CD4-positive, alpha-beta T cell (primary cell): ENCODE results near the gene TLE1. TPM values are rescaled to one million over a fixed set of nuclear protein-coding genes. Genes with fewer than 3 reads are reported as not detected.

ENCODE experiments used
- ATAC-seq: fragments of 200-7000 bp; cut with Tn5 transposase; one replicate; pipeline ENCODE4 v1.10.0; 2022; ENCODE audit warnings: mild to moderate bottlenecking; ENCODE audit not compliant: poor library complexity
- CTCF ChIA-PET: fragments of 350-600 bp; sonication (Branson Sonifier 250); formaldehyde crosslinking; loops from one replicate; lab custom pipeline; 2021; ENCODE audit warnings: antibody characterized with exemption, inconsistent platforms; lab: Charles Lee
- POLR2A ChIA-PET: fragments of 350-600 bp; sonication (Branson Sonifier 250); formaldehyde crosslinking; loops from one replicate; lab custom pipeline; 2021; ENCODE audit warnings: antibody characterized with exemption, inconsistent platforms; lab: Charles Lee
- DNase-seq, 14 experiments: peaks; one replicate each; pipeline ENCODE4 v3.0.0-alpha.2; 2013 to 2020; ENCODE audit warnings: mixed read lengths in 2 of 14
- H3K27ac ChIP-seq, 2 donors: one replicate each; pipeline versions ENCODE4 v1.5.1 to v1.7.0; 2013; ENCODE audit warnings: low read length in 2 of 2, low read depth in 1 of 2, mild to moderate bottlenecking in 1 of 2
- H3K27me3 ChIP-seq, 2 experiments: 1 replicate in 1 of 2; 2 replicates in 1 of 2; pipeline versions ENCODE4 v1.6.1 to v1.7.0; 2013; ENCODE audit warnings: low read length in 2 of 2, control low read depth in 1 of 2, mild to moderate bottlenecking in 1 of 2, moderate library complexity in 1 of 2; ENCODE audit not compliant: insufficient read depth in 2 of 2, control insufficient read depth in 1 of 2
- H3K36me3 ChIP-seq: one replicate; pipeline ENCODE4 v1.6.1; 2013; ENCODE audit warnings: low read length, control low read depth; ENCODE audit not compliant: insufficient read depth
- H3K4me1 ChIP-seq: one replicate; pipeline ENCODE4 v1.6.1; 2013; ENCODE audit warnings: low read length, control low read depth; ENCODE audit not compliant: insufficient read depth
- H3K4me3 ChIP-seq: one replicate; pipeline ENCODE4 v1.5.1; 2013; ENCODE audit warnings: mild to moderate bottlenecking, low read length, moderate library complexity
- H3K9me3 ChIP-seq, 2 experiments: 1 replicate in 1 of 2; 2 replicates in 1 of 2; pipeline versions ENCODE4 v1.6.1 to v1.7.0; 2013; ENCODE audit warnings: low read length in 2 of 2, mild to moderate bottlenecking in 2 of 2, control low read depth in 1 of 2, moderate library complexity in 1 of 2; ENCODE audit not compliant: control insufficient read depth in 1 of 2, insufficient read depth in 1 of 2
- H3K27ac Mint-ChIP-seq: one replicate; pipeline ENCODE4 v1.8.0; 2020; ENCODE audit warnings: mixed read lengths
- H3K27me3 Mint-ChIP-seq: one replicate; pipeline ENCODE4 v1.8.0; 2021; ENCODE audit warnings: mixed read lengths
- H3K36me3 Mint-ChIP-seq: one replicate; pipeline ENCODE4 v1.8.0; 2021; ENCODE audit warnings: low read depth, mixed read lengths
- H3K4me1 Mint-ChIP-seq: one replicate; pipeline ENCODE4 v1.8.0; 2021; ENCODE audit warnings: low read depth, mixed read lengths
- H3K4me3 Mint-ChIP-seq: one replicate; pipeline ENCODE4 v1.8.0; 2020; ENCODE audit warnings: mild to moderate bottlenecking, mixed read lengths
- H3K9me3 Mint-ChIP-seq: one replicate; pipeline ENCODE4 v1.8.0; 2020; ENCODE audit warnings: mixed read lengths
- intact Hi-C, 2 experiments: fragments of 100-400 bp; cut with DNase I in 1 of 2; cut with micrococcal nuclease in 1 of 2; formaldehyde crosslinking; loops; one replicate each; pipeline versions ENCODE4 v1.15.1 to v1.9.0; 2023 to 2025; cut with DNase I, micrococcal nuclease
- total RNA-seq, 174 experiments: library from RNA in 2 of 174; stranded (reverse) in 2 of 174; gene quantifications; one replicate each; pipeline ENCODE4 v1.2.3 and lab custom pipeline; 2021 to 2026
- TF ChIP-seq, protein P1 (sequence below): fragments of 200-600 bp; IDR thresholded peaks from one replicate; pipeline ENCODE4 v1.8.0; 2022; ENCODE audit warnings: antibody characterized with exemption, mild to moderate bottlenecking

TLE1 gene
- total RNA-seq, 2 experiments from 2014 or later, result 3.4 to 3.5 TPM

DNA sequence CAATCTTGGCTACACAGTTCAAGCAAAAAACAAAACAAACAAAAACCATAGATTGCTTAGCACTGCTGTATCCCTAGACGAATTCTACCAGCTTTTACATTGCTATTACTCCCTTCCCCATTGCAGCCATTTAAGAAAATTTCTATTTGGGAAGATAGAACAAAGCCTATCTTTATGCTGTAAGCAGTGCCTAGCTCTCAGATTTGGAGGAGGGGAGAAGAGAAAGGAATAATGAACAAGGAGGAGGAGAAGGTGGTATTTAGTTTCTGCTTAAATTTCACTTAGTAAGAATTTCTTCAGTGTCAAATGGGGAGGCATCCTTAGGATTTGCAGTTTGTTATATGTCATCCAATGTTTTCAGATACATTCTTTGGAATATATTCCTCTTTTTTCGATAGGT, 16.2 kb upstream of the TLE1 start:
- intact Hi-C loops, result no loop called here
- no peaks in the 10 kb centered on the region for H3K36me3 Mint-ChIP-seq
- ChIA-PET POLR2A (no interaction called here), CTCF (no interaction called here)
- DNase-seq, result no peak
- no peaks in the 10 kb centered on the region for H3K4me1 ChIP-seq
- H3K9me3 ChIP-seq, result peaks cover 0 to 4% of the 10 kb centered on the region in 2 experiments
- no peak for ATAC-seq
- TF ChIP-seq, protein P1, sequence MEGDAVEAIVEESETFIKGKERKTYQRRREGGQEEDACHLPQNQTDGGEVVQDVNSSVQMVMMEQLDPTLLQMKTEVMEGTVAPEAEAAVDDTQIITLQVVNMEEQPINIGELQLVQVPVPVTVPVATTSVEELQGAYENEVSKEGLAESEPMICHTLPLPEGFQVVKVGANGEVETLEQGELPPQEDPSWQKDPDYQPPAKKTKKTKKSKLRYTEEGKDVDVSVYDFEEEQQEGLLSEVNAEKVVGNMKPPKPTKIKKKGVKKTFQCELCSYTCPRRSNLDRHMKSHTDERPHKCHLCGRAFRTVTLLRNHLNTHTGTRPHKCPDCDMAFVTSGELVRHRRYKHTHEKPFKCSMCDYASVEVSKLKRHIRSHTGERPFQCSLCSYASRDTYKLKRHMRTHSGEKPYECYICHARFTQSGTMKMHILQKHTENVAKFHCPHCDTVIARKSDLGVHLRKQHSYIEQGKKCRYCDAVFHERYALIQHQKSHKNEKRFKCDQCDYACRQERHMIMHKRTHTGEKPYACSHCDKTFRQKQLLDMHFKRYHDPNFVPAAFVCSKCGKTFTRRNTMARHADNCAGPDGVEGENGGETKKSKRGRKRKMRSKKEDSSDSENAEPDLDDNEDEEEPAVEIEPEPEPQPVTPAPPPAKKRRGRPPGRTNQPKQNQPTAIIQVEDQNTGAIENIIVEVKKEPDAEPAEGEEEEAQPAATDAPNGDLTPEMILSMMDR, result no peak
- no peaks in the 10 kb centered on the region for H3K4me1 Mint-ChIP-seq
- H3K4me3 ChIP-seq, result no peak overlapping the region
- H3K27me3 ChIP-seq, result no peaks in the 10 kb centered on the region
- H3K27me3 Mint-ChIP-seq, result peaks cover 3% of the 10 kb centered on the region
- H3K4me3 Mint-ChIP-seq, result no peak overlapping the region
- H3K27ac Mint-ChIP-seq, result no peak overlapping the region
- no peaks in the 10 kb centered on the region for H3K36me3 ChIP-seq
- no peaks in the 10 kb centered on the region for H3K9me3 Mint-ChIP-seq
- no peak overlapping the region for H3K27ac ChIP-seq

GRCh38 chr9:81694541-81694940, 5.2 kb upstream of the TLE1 start:
- peaks cover 12% of the 10 kb centered on the region for H3K27me3 Mint-ChIP-seq
- POLR2A ChIA-PET, result no interaction called here
- CTCF ChIA-PET, result no interaction called here
- no peak overlapping the region for H3K4me3 ChIP-seq
- H3K27ac ChIP-seq, result no peak overlapping the region
- peaks cover 6% of the 10 kb centered on the region for H3K4me1 ChIP-seq
- H3K36me3 Mint-ChIP-seq, result peaks cover 4% of the 10 kb centered on the region
- peaks cover 10% of the 10 kb centered on the region for H3K4me1 Mint-ChIP-seq
- H3K4me3 Mint-ChIP-seq, result no peak overlapping the region
- H3K27me3 ChIP-seq, result peaks cover 2 to 5% of the 10 kb centered on the region in 2 experiments
- ATAC-seq (no peak), DNase-seq (no peak)
- H3K27ac Mint-ChIP-seq, result no peak overlapping the region
- intact Hi-C loops, result no loop called here
- H3K9me3 ChIP-seq, result peaks cover 0 to 8% of the 10 kb centered on the region in 2 experiments
- no peaks in the 10 kb centered on the region for H3K9me3 Mint-ChIP-seq
- TF ChIP-seq, protein P1, result no peak
- H3K36me3 ChIP-seq, result no peaks in the 10 kb centered on the region

DNA sequence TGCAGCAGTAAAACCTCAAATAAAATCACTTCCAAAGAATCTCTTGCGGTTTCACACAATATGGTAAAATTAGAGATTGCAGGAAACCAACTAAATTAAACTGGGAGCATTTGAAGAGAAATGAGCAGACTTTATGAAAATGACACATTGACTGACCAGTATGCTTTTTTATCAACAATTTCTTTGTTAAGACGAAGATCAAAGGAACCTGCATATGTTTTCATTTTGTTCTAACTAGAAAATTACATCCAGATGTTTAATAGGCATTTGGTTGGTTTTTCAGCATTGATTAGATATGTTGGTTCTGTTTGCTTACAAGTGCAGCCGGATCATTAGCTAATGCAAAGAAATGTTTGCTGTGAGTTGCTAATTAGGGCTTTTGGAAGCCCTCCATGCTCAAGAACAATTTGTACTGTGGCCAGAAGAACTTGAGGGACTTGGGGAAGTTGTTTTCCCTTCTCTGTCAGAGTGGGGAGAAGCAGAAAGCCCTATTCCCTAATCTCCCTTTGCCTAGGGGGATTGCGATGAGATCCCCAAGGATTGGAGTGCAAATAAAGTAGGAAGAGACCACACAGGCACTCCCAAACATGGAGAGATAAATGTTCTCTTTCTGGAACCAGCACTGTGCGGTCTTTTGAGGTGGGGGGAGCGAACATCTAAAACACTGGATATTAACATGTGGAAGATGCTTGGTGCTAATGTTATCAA, 4.5 kb upstream of the TLE1 start:
- POLR2A ChIA-PET, result no interaction called here
- H3K36me3 ChIP-seq, result no peaks in the 10 kb centered on the region

More for the DNA sequence above, 4.5 kb upstream of the TLE1 start:
- Histone ChIP-seq H3K27me3 (peaks cover 2 to 5% of the 10 kb centered on the region in 2 experiments), H3K9me3 (peaks cover 0 to 8% of the 10 kb centered on the region in 2 experiments), H3K27ac (no peak overlapping the region), H3K4me1 (peaks cover 9% of the 10 kb centered on the region), H3K4me3 (no peak overlapping the region)
- H3K4me1 Mint-ChIP-seq, result peaks cover 10% of the 10 kb centered on the region
- intact Hi-C loops, result no loop called here
- H3K4me3 Mint-ChIP-seq, result no peak overlapping the region
- ATAC-seq (no peak), DNase-seq (no peak)
- TF ChIP-seq, protein P1, result no peak
- H3K27me3 Mint-ChIP-seq, result peaks cover 12% of the 10 kb centered on the region
- H3K9me3 Mint-ChIP-seq, result no peaks in the 10 kb centered on the region
- CTCF ChIA-PET, result no interaction called here
- no peak overlapping the region for H3K27ac Mint-ChIP-seq
- H3K36me3 Mint-ChIP-seq, result peaks cover 4% of the 10 kb centered on the region
